GM21367 (cell line): ENCODE data around the gene CYP3A7.
"Not testable (repeated sequence)": the region's sequence is repeated elsewhere in the genome, so short reads cannot be mapped to it uniquely, and the experiment has no call there.

ENCODE experiments used
- ATAC-seq: cut with Tn5 transposase; IDR thresholded peaks from one replicate; pipeline ENCODE4 v1.9.1; 2021; ENCODE audit not compliant: unreplicated experiment

Gene CYP3A7

DNA sequence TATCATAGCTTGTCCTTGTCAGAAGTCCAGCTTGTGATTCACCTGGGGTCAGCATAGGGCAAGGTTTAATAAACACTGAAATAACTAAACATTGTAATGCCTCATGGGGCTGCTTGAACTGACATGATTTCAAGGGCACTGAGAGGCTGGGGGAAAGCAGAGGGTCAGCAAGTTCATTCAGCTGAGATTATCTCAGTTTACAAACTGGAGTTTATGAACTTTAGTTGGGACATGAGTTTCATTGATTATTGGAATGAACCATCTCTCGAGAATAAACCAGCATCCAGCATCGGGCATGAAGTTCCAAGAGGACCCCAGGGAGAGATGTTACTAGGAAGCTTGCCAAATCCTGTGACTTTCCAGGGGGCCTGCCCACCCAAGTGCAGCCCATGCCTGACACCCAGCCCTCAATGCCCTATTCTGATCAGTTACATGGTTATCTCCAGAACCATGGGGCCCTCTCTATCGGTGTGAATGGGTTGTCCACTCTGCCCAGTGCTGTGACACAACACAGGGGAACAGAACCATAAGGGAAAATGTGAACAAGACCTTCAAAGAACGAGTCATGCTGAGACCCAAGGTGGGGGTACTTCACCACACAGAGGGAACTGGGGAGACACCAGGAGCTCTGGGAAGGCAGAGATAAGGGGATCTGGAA lies 7.9 kb upstream of the CYP3A7 start:
- ATAC-seq, result no peak

DNA sequence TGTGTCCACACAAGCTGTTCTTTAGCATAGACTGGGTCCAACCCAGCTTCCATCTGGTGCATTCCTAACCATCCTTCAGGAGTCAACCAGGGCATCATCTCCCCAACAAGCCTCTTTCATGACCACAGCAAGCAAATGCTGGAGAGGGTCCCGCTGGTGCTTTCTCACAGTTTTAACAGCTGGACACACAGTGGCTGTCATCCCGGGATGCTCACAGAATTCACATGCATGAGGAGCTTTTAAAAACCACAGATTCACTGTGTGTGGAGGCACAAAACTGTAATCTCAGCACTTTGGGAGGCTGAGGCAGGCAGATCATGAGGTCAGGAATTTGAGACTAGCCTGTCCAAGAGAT lies 6.4 kb upstream of the CYP3A7 start:
- ATAC-seq, result no peak

DNA sequence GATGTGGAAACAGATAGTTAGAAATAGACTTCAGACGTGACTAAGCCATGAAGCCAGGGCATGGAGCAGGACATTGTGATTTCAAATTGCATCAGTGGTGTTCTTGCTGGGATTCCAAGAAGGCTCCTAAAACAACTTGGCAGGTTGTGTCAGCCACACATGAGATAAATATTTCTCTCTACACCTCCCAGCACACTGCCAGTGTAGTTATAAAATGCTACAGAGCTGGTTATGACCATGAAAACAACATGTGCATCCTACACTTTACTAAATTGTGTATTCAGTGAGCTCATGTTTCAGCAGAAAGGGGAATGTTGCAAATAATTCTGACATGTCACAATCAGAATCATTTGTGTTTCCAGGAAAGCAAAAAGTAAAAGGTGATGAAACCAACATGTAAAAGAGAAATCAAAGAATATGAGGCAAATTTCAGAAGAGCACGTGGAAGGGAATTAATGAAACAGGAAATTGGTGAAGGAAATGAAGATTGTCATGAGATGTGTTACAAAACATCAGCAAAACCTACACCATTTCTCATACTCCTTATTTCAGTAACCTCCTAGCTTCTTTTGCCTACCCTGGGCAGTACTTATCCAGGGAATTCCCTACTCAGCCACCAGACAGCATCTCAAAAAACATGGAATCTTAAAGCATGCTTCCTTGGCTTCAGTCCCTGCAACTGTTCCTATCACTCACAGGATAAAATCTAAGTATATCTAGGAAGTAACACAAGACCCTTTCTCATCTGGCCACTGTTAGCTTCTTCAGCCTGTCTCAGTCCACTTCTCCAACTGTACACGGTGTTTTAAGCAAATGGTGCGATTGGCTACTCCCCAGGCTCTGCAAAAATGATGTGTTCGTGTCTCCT lies 5.8 kb upstream of the CYP3A7 start:
- ATAC-seq, result no peak

DNA sequence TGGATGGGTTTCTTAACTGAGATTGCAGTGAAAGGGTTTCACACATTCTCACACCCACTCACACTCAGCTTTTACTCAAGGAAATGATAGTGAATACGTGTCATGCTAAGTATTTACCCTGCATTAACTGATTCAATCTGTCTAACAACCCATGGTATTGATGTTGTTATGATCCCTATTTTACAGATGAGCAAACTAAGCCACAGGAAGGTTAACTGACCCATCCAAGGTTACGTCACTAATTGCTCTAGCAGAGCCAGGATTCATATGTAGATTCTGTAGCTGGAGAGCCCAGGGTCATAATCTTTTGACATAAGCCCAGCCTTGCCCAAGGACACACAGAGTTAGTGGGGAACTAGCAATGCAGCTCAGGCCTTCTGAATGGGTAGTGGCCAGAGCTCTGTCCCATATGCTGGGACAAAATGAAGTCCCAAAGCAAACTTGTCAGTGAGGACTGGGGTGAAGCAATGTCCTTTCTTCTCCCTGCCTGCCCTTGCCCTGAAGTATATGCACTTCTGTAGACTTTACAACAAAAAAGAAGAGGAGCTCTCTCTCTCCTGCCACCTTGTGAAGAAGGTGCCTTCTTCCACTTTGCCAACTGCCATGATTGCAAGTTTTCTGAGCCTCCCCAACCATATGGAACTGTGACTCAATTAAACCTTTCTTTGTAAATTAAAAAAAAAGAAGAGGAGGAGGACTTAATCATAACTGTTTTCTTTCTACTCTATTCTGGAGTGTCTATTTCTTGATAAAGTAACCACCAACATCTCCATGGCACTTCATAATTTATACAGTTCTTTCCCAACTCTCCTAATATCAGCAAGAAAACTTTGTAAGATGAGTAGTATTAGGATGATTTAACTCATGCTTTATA lies 4.9 kb upstream of the CYP3A7 start:
- ATAC-seq, result no peak

DNA sequence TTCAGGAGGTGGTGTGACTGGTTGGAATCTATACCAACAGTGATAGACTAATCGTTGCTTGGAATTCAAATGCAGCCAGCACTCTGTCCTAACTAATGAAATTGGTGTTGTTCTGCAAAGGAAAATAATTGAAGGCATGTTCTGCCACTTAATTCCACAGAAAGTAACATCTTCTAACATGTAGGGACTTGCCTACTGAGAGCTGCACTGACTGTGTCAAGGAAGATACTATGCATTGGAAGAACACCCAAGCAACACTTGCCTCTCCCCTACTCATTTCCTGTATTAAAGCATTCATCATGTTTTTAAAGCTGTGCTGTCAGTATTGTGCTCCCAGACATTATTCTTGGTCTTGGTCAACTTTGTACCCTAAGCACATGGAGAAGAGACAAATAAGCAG lies 2.7 kb upstream of the CYP3A7 start:
- no peak for ATAC-seq

DNA sequence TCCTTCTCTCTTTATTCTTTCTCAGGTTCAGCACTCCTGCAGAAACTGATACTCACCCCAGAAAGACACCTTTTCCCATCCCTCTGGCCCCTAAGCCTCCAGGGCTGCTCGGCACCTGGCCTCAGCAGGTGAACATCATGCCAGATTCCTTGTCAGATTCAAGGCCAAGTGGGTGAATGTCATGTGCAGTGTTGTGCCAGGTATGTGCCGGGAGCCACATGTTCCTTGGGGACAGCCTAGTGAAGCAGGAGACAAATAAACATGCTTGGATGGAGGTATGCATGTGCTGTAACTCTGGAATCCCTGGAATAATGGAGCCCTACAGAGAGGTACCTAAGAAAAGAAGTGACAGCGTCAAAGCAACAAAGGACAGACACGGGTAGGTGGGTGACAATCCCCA lies 1.7 kb upstream of the CYP3A7 start:
- ATAC-seq, result not testable (repeated sequence)

DNA sequence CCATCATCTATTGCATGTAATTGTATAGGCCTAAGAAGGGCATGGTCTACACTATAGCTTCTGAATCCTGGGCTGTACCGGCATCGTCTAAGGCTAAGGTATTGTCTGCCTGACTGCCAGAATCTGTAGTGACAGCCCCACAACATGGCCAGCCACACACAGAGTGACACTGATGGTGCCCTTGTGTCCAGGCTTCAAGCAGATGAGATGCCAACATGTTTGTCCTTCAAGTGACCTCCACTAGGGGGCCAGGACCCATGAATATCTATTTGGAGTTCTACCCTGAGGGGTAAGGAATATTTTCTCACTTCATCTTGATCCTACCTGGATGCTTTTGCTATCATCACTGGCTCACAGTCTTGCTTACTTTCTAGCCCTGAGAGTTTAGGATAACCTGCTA lies 1.5 kb downstream of the CYP3A7 start:
- no peak for ATAC-seq

DNA sequence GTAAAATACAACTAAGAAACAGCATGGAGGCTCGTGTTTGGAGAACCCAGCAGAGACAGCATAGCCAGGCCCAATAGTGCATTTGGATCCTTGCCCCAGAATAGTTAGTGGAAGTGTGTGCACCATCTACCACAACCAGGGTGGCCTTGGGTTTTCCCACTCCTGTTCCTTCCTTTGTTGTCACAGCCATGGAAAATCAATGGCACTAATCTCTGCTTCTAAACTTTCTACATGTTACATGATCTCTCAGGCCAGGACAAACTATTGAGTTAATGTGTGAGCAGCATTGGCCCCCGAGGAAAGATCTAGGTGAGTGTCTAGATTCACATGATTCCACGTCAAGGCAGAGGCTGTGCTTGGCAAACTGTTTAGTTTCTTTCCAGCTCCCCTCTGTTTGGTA lies 2.0 kb downstream of the CYP3A7 start:
- no peak for ATAC-seq

DNA sequence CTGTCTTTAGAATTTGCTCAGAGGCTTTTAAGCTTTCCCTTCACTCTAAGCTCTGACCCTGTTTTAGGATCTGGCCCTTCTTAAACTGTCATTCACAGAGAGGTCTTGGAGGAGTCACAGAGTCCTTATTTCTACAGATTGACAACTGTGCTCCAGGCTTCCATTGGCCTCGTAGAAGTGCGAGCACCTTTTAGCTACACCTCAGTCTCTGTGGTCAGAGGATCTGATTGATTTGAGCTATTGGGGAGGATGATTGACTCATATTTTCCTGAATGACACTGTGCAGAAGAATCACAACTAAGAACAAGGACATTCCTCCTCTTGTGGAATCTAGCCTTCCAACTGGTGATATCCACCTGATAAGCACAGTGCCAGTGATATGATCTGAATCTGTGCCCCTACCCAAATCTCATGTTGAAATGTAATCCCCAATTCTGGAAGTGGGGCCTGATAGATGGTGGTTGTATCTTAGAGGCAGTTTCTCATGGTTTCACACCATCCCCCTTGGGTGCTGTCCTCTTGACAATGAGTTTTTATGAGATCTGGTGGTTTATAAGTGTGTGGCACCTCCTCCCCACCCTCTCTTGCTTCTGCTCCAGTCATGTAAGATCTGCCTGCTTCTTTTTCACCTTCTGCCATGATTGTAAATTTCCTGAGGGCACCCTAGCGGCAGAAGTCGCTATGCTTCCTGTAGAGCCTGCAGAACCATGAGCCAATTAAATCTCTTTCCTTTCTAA lies 3.2 kb downstream of the CYP3A7 start:
- ATAC-seq, result no peak

DNA sequence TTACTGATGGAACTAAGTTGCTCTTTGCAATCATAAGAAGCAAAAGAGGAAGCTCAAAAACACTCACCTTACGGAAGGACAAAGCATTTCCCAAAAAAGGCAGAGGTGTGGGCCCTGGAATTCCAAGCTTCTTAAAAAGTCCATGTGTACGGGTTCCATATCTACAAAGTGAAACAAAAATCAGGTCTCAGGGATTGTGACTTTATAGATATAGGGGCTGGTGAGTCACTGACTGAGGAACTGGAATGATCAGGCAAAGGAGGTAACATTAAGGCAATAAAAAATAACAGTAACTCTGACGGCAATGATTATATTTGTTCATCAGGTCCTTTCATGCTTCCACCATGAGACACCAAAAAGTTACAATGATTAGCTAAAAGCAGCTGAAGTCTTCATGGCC lies 4.0 kb downstream of the CYP3A7 start:
- no peak for ATAC-seq

DNA sequence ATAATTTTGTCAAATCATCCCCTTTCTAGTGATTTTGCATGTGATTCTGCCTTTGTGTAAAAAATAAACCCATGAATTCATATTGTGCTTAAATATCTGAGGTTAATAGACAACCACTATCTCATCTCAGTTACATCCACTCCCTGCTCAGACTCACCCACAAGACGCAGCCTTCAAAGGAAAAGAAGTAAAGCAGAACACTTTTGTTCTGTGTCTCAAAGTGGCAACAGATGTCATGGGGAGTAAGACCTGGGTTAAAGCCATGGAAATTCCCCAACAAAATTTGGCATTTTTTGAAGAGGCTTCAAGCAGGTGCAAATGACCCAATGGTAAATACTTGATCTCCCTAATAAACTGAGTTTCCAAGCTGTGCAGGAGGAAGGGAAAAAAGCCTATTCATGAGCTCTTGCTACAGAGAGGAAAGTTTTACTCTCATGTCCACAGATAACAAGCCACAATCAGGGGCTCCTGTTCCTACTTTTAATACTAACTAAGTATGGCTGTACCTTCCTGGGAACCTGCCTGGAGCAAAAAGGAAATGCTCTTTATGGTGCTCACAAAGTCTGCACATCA lies 4.7 kb downstream of the CYP3A7 start:
- ATAC-seq, result no peak

DNA sequence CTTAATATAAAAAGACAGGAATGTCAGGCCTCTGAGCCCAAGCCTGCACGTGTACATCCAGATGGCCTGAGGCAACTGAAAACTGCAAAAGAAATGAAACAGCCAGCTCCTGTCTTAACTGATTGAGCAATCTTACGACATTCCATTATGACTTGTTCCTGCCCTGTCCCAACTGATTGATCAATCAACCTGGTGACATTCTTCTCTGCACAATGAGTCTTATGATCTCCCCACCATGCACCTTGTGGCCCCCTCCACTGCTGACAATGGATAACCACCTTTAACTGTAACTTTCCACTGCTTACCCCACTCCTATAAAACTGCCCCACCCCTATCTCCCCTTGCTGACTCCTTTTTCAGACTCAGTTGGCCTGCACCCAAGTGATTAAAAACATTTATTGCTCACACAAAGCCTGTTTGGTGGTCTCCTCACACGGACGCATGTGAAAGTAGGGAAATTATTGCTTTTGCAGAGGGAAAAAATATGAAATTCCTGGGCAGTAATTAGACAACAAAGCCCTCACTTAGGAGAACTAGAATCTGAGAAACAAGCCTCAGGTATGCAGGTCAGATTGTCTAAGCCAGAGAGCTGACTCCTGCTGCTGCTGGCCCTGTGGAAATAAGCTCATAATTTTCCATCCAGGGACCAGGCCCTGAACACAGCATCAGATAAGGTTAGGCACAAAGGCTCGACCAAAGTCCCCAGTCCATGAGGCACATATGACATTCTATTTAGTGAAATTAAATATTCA lies 5.3 kb downstream of the CYP3A7 start:
- ATAC-seq, result no peak

DNA sequence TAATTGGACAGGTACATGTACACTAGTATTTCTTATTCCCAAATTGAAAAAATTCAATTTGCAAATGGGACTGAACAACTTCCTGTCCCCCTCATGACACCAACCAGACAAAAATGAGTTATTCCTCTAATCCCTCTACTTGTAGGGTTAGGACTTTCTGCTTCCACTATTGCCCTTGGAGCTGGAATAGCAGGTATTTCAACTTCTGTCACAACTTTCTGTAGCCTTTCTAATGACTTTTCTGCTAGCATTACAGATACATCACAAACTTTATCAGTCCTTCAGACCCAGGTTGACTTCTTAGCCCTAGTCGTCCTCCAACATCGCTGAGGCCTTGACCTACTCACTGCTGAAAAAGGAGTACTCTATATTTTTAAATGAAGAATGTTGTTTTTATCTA lies 6.4 kb downstream of the CYP3A7 start:
- ATAC-seq, result no peak

DNA sequence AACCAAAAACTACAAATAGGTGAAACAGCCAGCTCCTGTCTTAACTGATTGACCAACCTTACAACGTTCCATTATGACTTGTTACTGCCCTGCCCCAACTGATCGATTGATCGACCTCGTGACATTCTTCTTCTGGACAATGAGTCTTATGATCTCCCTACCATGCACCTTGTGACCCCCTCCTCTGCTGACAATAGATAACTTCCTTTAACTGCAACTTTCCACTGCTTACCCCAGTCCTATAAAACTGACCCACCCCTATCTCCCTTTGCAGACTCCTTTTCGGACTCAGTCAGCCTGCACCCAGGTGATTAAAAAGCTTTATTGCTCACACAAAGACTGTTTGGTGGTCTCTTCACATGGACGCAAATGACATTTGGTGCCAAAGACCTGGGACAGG lies 11.8 kb downstream of the CYP3A7 start:
- not testable (repeated sequence) for ATAC-seq

DNA sequence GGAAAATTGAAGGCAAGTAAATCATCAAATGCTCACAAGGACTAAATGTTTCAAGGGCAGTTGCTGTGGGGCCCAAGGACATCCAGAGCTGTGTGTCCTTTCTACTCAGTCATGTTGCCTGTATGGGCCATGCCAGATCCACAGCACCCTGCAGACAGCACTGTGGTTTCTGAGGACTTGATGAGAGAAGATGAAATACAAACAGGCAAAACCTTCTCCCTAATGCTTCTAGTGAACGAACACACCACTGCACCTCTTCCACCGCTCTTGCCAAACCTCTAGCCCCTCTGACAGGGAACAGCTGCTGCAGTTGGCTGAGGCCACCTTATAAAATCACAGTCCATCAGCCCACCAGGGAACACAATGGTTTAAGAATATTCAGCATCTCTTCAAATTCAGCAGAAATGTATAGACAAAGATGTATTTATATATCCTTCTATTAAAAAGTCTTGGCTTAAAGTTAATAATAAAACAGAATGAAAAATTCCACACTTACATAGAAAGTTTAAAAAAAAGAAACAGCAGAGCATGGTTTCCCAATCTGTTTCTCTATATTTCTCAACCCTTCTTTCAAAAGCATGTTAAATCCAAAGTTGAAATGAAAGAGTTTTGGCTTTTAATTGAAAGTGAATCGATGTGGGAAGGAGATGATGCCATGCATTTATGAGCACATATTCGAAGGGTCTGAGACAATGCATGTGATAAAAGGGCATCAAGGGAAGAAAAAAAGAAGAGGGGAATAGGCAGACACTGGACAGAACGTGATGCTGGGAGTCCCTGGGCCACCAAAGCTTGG lies 14.0 kb downstream of the CYP3A7 start:
- no peak for ATAC-seq

DNA sequence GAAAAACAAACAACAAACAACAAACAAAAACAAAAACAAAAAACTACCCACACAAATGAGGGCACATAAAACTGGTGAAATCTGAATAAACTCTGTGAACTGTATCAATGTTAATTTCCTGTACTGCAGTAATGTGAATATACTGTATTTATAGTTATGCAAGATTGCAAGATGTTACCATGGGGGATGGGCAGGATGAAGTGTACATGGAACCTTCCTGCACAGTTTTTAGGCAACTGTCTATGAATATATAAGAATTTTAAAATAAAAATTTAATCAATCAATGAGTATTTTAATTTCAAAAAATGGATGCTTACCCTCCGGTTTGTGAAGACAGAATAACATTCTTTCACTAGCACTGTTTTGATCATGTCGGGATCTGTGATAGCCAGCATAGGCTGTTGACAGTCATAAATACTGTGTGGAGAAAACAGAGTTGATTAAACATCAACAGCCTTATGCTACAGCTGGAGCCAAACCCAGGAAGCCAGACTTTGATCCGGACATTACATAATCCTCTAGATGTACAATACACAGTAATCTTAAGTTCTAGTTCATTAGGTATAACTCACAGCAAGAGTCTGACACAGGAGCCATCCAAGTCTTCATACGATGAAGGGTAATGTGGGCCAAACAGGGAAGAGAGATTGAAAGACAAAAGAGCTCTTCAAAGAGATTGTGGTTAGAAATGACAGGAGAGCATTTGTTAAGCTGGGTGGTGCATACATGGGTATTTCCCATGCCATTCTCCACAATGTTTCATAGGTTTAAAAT lies 14.8 kb downstream of the CYP3A7 start:
- no peak for ATAC-seq

DNA sequence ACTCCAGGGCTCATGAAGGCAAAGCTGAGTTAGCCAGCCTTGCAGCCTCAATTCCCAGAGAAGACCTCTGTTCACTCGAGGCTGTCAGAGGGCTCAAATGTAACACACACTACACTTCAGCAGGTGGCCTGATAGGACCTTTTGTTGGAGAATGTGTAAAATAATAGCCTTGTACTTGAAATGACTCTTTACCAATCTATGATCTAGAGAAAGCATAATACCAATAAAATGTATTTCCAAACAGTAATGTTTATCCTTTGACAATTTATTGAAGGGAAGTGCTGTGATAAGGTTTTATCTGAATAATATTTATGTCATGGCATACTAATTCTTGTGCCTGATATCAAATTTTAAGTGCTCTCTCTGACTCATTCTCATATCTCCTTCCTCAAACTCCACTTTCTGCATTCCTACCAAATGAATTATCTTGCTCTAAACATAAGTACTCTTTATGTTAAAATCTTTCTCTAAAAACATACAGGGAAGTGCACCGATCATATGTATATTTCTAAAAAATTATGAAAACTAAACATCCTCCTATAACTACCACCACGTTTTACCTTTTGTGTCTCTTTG lies 20.9 kb downstream of the CYP3A7 start:
- no peak for ATAC-seq
